ENCODE measurements around the gene UBA5. TPM values are rescaled to one million over a fixed set of nuclear protein-coding genes. Genes with fewer than 3 reads are reported as not detected.

The UBA5 gene
- total and polyA plus RNA-seq, 9 of the 15 experiments (the other 6 are each of a cell fraction or from before 2014, with no cell fraction given) = 8.1 to 71.1 (median 29.4) TPM

DNA sequence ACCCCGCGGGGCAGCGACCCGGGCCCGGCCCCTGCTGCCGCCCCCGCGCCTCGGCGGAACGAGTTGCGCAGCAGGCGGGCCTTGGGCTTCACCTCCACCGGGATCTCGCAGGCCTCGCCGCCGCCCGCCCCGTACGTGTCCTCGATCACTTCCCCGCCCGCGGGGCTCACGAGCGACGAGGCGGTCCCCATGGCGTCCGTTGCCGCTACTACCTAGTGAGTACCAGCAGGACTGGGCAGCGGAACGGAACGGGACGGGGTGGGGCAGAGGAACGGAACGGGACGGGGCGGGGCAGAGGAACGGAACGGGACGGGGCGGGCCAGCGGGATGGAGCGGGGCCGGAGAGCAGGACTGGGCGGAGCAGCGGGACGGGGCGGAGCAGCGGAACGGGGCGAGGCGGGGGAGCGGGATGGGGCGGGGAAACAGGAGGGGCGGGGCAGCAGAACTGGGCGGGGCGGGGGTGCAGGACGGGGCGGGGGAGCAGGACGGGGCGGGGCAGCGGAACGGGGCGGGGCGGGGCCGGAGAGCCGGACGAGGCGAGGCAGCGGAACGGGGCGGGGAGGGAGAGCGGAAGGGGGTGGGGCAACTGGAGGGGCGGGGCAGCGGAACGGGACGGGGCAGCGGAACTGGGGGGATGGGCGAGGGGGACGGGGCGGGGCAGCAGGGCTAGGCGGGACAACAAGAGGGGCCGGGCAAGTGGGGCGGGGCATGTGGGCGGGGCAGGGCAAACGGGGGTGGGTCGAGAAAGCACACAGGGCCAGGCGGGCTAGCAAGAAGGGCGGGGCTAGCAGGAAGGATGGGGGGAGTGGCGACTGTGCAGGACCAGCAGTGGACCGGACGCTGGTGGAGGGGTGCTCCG is 62.3 kb downstream of the UBA5 start, which contains the start of gene NPHP3 (continued):
- TF ChIP-seq, protein P1, sequence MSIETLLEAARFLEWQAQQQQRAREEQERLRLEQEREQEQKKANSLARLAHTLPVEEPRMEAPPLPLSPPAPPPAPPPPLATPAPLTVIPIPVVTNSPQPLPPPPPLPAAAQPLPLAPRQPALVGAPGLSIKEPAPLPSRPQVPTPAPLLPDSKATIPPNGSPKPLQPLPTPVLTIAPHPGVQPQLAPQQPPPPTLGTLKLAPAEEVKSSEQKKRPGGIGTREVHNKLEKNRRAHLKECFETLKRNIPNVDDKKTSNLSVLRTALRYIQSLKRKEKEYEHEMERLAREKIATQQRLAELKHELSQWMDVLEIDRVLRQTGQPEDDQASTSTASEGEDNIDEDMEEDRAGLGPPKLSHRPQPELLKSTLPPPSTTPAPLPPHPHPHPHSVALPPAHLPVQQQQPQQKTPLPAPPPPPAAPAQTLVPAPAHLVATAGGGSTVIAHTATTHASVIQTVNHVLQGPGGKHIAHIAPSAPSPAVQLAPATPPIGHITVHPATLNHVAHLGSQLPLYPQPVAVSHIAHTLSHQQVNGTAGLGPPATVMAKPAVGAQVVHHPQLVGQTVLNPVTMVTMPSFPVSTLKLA (conservative IDR thresholded peaks at IDR 0.05) = no peak
- no peak for TF ChIP-seq HNRNPH1 (optimal IDR thresholded peaks at IDR 0.05; ENCODE audit: low read depth, low read length)
- no peak for TF ChIP-seq KLF6 (CRISPR knock-in tag; IDR thresholded peaks at IDR 0.05; ENCODE audit: borderline replicate concordance)
- TF ChIP-seq RCOR1 (IDR thresholded peaks at IDR 0.05; ENCODE audit: borderline replicate concordance in 1 of 2, low read depth in 2 of 2, low read length in 2 of 2) = no peak
- no peak for TF ChIP-seq ZNF668 (CRISPR knock-in tag; IDR thresholded peaks at IDR 0.05)
- TF ChIP-seq, protein P2, sequence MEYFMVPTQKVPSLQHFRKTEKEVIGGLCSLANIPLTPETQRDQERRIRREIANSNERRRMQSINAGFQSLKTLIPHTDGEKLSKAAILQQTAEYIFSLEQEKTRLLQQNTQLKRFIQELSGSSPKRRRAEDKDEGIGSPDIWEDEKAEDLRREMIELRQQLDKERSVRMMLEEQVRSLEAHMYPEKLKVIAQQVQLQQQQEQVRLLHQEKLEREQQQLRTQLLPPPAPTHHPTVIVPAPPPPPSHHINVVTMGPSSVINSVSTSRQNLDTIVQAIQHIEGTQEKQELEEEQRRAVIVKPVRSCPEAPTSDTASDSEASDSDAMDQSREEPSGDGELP (CRISPR knock-in tag; IDR thresholded peaks at IDR 0.05; ENCODE audit: borderline replicate concordance) = peak; percentile 31; the same call in 1 of the 2 replicates
- no peak for TF ChIP-seq ASH1L (IDR thresholded peaks at IDR 0.05; ENCODE audit: borderline replicate concordance, low read depth, partially characterized antibody)
- no peak for TF ChIP-seq SETDB1 (IDR thresholded peaks at IDR 0.05; ENCODE audit: low read length)
- peak; percentile 49 to 59; a peak in 2 of 4 replicates for TF ChIP-seq NRF1 (conservative IDR thresholded peaks at IDR 0.05 in 1 of 2, IDR thresholded peaks at IDR 0.05 in 1 of 2)
- TF ChIP-seq, protein P3, sequence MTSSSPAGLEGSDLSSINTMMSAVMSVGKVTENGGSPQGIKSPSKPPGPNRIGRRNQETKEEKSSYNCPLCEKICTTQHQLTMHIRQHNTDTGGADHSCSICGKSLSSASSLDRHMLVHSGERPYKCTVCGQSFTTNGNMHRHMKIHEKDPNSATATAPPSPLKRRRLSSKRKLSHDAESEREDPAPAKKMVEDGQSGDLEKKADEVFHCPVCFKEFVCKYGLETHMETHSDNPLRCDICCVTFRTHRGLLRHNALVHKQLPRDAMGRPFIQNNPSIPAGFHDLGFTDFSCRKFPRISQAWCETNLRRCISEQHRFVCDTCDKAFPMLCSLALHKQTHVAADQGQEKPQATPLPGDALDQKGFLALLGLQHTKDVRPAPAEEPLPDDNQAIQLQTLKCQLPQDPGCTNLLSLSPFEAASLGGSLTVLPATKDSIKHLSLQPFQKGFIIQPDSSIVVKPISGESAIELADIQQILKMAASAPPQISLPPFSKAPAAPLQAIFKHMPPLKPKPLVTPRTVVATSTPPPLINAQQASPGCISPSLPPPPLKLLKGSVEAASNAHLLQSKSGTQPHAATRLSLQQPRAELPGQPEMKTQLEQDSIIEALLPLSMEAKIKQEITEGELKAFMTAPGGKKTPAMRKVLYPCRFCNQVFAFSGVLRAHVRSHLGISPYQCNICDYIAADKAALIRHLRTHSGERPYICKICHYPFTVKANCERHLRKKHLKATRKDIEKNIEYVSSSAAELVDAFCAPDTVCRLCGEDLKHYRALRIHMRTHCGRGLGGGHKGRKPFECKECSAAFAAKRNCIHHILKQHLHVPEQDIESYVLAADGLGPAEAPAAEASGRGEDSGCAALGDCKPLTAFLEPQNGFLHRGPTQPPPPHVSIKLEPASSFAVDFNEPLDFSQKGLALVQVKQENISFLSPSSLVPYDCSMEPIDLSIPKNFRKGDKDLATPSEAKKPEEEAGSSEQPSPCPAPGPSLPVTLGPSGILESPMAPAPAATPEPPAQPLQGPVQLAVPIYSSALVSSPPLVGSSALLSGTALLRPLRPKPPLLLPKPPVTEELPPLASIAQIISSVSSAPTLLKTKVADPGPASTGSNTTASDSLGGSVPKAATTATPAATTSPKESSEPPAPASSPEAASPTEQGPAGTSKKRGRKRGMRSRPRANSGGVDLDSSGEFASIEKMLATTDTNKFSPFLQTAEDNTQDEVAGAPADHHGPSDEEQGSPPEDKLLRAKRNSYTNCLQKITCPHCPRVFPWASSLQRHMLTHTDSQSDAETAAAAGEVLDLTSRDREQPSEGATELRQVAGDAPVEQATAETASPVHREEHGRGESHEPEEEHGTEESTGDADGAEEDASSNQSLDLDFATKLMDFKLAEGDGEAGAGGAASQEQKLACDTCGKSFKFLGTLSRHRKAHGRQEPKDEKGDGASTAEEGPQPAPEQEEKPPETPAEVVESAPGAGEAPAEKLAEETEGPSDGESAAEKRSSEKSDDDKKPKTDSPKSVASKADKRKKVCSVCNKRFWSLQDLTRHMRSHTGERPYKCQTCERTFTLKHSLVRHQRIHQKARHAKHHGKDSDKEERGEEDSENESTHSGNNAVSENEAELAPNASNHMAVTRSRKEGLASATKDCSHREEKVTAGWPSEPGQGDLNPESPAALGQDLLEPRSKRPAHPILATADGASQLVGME (CRISPR knock-in tag; IDR thresholded peaks at IDR 0.05) = no peak
- no peak for TF ChIP-seq SMAD3 (CRISPR knock-in tag; conservative IDR thresholded peaks at IDR 0.05)
- no peak for TF ChIP-seq NFATC3 (IDR thresholded peaks at IDR 0.05)
- TF ChIP-seq RBFOX2 (IDR thresholded peaks at IDR 0.05; ENCODE audit: low read depth, low read length) = peak; percentile 76
- TF ChIP-seq PHF21A (IDR thresholded peaks at IDR 0.05; ENCODE audit: borderline replicate concordance, low read depth) = no peak
- TF ChIP-seq XRCC4 (IDR thresholded peaks at IDR 0.05; ENCODE audit: extremely low read depth, insufficient read depth, insufficient read length) = no peak
- TF ChIP-seq, protein P4, sequence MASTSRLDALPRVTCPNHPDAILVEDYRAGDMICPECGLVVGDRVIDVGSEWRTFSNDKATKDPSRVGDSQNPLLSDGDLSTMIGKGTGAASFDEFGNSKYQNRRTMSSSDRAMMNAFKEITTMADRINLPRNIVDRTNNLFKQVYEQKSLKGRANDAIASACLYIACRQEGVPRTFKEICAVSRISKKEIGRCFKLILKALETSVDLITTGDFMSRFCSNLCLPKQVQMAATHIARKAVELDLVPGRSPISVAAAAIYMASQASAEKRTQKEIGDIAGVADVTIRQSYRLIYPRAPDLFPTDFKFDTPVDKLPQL (IDR thresholded peaks at IDR 0.05; ENCODE audit: extremely low read depth, insufficient read length) = no peak
- no peak for TF ChIP-seq SAFB2 (IDR thresholded peaks at IDR 0.05; ENCODE audit: borderline replicate concordance, low read depth, low read length, severe bottlenecking)

All from K562 (cell line).